Cardiac muscle cell (in vitro differentiated cells and primary cell): ENCODE results near the gene RIMBP3C. TPM values are rescaled to one million over a fixed set of nuclear protein-coding genes. Genes with fewer than 3 reads are reported as not detected.

Experiments
- DNase-seq, 2 donors: peaks; one replicate each; pipeline versions ENCODE4 v3.0.0 to v3.0.0-alpha.2; 2010 to 2017; ENCODE audit warnings: low read depth in 1 of 2, low spot score in 1 of 2
- H3K27ac ChIP-seq: fragments of 200-600 bp; sonication (generic); 2 replicates; pipeline ENCODE4 v1.5.1; 2016
- H3K27me3 ChIP-seq: fragments of 200-600 bp; sonication (generic); 2 replicates; pipeline ENCODE4 v1.6.0; 2016; ENCODE audit warnings: control low read depth
- H3K36me3 ChIP-seq: fragments of 200-600 bp; sonication (generic); 2 replicates; pipeline ENCODE4 v1.5.1; 2016; ENCODE audit warnings: control low read depth
- H3K4me1 ChIP-seq: fragments of 200-600 bp; sonication (generic); 2 replicates; pipeline ENCODE4 v1.8.1; 2017; ENCODE audit warnings: low read depth, mild to moderate bottlenecking, mixed run types
- H3K4me3 ChIP-seq: fragments of 200-600 bp; sonication (generic); 2 replicates; pipeline ENCODE4 v1.5.1; 2016; ENCODE audit warnings: mild to moderate bottlenecking
- H3K9me3 ChIP-seq: fragments of 200-600 bp; sonication (generic); 2 replicates; pipeline ENCODE4 v1.5.1; 2017; ENCODE audit warnings: low read depth, mild to moderate bottlenecking, control low read depth
- CTCF ChIP-seq: IDR thresholded peaks from 2 replicates; pipeline ENCODE4 v1.5.1; 2012; ENCODE audit warnings: low read depth, mild to moderate bottlenecking, low read length
- polyA plus RNA-seq: library from polyadenylated mRNA; unstranded; fragments of >200 nt; fragmentation: Nextera tagmentation; extraction: Ambion mirVana; gene quantifications from 2 replicates; pipeline ENCODE4 v1.2.1, GENCODE V29; 2016
- total RNA-seq: library from RNA; depleted of rRNA; stranded (reverse); fragments of >200 nt; gene quantifications from 2 replicates; pipeline ENCODE4 v1.2.3, GENCODE V29; 2016

Gene RIMBP3C
- total and polyA plus RNA-seq, 2 experiments from 2014 or later = 0.59 to 1.1 TPM

DNA sequence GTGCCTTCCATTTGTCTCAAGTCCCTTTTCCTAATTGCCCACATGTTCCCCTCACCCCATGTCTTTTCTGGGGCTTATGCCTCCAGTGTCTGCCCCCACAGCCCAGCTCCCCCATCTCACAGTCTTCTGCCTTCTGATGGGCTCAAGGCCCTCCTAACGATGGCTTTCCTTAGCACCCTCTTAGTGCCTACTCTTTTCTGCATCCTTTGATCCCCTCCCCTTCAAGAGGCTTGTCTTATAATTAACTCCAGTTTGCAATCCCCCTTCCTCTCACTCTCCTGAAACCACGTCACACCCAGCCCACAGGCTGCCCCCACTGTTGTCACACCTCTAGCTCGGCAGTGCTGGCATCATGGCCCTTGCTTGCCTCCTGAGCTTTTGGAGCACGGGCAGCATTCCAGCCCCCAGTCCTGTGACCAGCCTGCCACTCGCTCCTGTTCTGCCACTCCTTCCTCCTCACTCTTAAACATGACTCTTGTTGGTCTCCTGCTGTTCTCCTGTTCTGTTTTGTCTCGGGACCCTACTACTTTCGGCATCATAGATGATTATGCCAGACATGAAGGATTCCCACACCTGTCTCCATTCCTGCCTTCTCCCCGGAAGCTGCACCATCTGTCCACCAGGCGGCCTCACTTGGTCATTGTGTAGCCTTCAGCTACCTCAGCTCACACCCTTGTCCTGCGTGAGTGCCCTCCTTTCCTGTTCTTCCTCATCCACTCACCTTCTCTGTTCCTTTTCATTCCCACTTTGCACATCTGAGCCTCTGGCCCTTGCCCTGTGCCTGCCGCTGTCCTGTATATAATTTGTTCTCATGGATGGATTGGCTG lies 42.4 kb upstream of the RIMBP3C start:
- Histone ChIP-seq H3K27ac (no peak overlapping the region), H3K27me3 (no peaks in the 10 kb centered on the region), H3K4me3 (no peak overlapping the region), H3K9me3 (no peaks in the 10 kb centered on the region), H3K36me3 (peaks cover 18% of the 10 kb centered on the region), H3K4me1 (peaks cover 7% of the 10 kb centered on the region)
- peak; percentile 34 for TF ChIP-seq CTCF
- no peak for DNase-seq

DNA sequence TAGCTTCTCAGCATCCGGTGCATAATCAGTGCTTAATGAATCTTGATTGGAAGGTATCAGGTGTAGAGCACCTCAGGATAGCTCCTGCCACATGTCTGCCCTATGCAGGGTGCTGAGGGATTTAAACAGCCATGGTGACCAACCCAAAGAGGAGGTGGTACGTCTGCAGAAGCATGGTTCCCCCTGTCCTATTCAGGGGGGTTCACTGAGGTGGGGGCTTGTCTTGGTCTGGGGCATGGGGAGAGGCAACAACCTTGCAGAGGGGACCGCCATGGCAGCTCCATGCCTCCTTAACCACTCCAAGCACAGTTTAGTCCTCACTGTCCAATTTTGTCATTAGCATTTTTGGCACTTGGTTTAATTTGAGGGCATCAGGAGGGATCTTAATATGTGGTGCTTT lies 41.2 kb upstream of the RIMBP3C start:
- Histone ChIP-seq H3K27me3 (no peaks in the 10 kb centered on the region), H3K4me3 (no peak overlapping the region), H3K36me3 (peaks cover 18% of the 10 kb centered on the region), H3K9me3 (no peaks in the 10 kb centered on the region), H3K27ac (no peak overlapping the region), H3K4me1 (peaks cover 10% of the 10 kb centered on the region)
- TF ChIP-seq CTCF = no peak
- no peak for DNase-seq

- Histone ChIP-seq H3K27ac (no peak overlapping the region), H3K4me3 (no peak overlapping the region), H3K4me1 (peaks cover 10% of the 10 kb centered on the region), H3K9me3 (no peaks in the 10 kb centered on the region), H3K27me3 (no peaks in the 10 kb centered on the region), H3K36me3 (peaks cover 18% of the 10 kb centered on the region)
- no peak for DNase-seq
- TF ChIP-seq CTCF = no peak
Measured at GRCh38 chr22:21591695-21592094, 40.4 kb upstream of the RIMBP3C start.

GRCh38 chr22:21590809-21591641 lies 39.8 kb upstream of the RIMBP3C start:
- peaks cover 12% of the 10 kb centered on the region for H3K36me3 ChIP-seq
- peaks cover 10% of the 10 kb centered on the region for H3K4me1 ChIP-seq
- no peak overlapping the region for H3K4me3 ChIP-seq
- no peak for DNase-seq
- no peaks in the 10 kb centered on the region for H3K27me3 ChIP-seq
- no peaks in the 10 kb centered on the region for H3K9me3 ChIP-seq
- no peak for TF ChIP-seq CTCF
- peak overlapping the region; percentile 51 for H3K27ac ChIP-seq

DNA sequence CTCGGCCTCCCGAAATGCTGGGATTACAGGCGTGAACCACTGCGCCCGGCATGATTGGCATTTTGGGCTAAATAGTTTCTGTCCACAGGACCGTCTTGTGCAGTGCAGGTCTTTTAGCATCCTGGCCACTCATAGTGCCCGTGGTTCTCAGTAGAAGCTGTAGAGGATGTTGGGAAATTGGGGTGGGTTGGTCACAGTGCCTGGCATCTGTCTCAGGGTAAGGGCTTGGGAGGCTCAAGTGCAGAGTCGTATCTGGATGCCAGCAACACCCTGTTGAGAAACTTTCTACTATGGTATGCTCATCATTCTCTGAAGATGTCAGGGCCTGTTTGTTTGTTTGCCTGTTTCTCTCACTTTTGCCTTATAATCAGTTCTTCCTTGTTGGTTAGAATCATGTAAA lies 38.1 kb upstream of the RIMBP3C start:
- TF ChIP-seq CTCF = no peak
- Histone ChIP-seq H3K4me1 (peaks cover 10% of the 10 kb centered on the region), H3K36me3 (peaks cover 4% of the 10 kb centered on the region), H3K4me3 (no peak overlapping the region), H3K9me3 (no peaks in the 10 kb centered on the region), H3K27ac (no peak overlapping the region), H3K27me3 (no peaks in the 10 kb centered on the region)
- DNase-seq = no peak
